Stomach (tissue), 9 donors: ENCODE measurements around the gene LRMDA. TPM values are rescaled to one million over a fixed set of nuclear protein-coding genes. Genes with fewer than 3 reads are reported as not detected.

Source experiments
- DNase-seq, 2 donors: peaks; one replicate each; pipeline versions ENCODE4 v3.0.0 to v3.0.0-alpha.2; 2013 to 2019
- H3K27ac ChIP-seq, 5 donors: fragments of 200-600 bp in 4 of 5; sonication (generic) in 4 of 5; one replicate each; pipeline ENCODE4 v1.5.1; 2013 to 2019; ENCODE audit warnings: mild to moderate bottlenecking in 1 of 5, moderate library complexity in 1 of 5
- H3K27me3 ChIP-seq, 3 donors: fragments of 200-600 bp; sonication (generic); one replicate each; pipeline ENCODE4 v1.5.1; 2017 to 2019; ENCODE audit warnings: mixed run types in 1 of 3
- H3K36me3 ChIP-seq, 4 donors: fragments of 200-600 bp; sonication (generic); 1 replicate in 3 of 4; 2 replicates in 1 of 4; pipeline ENCODE4 v1.5.1; 2016 to 2019
- H3K4me1 ChIP-seq, 4 donors: fragments of 200-600 bp; sonication (generic); one replicate each; pipeline ENCODE4 v1.5.1; 2016 to 2019
- H3K4me3 ChIP-seq, 4 donors: fragments of 200-600 bp; sonication (generic) in 3 of 4; one replicate each; pipeline ENCODE4 v1.5.1; 2016 to 2019; ENCODE audit warnings: mild to moderate bottlenecking in 1 of 4
- H3K9me3 ChIP-seq, 4 donors: fragments of 200-600 bp; sonication (generic); one replicate each; pipeline ENCODE4 v1.5.1; 2016 to 2019
- EP300 ChIP-seq: sonication (generic); formaldehyde crosslinking; IDR thresholded peaks from one replicate; pipeline ENCODE4 v1.6.1; 2017; ENCODE audit warnings: antibody characterized with exemption
- POLR2A ChIP-seq, 4 donors: fragments of 450-650 bp; IDR thresholded peaks; one replicate each; pipeline ENCODE4 v1.6.1; 2016; ENCODE audit warnings: antibody characterized with exemption in 4 of 4, control low read depth in 2 of 4, mild to moderate bottlenecking in 1 of 4, moderate library complexity in 1 of 4
- POLR2AphosphoS5 ChIP-seq, 3 donors: sonication (generic); formaldehyde crosslinking; IDR thresholded peaks; one replicate each; pipeline ENCODE4 v1.6.1; 2016; ENCODE audit warnings: antibody characterized with exemption in 3 of 3
- WGBS, 5 donors: extraction: QIAGEN DNeasy Blood & Tissue Kit in 3 of 5; methylation state at CpG; one replicate each; pipeline versions ENCODE4 v1.1.5 to v1.1.7; 2013 to 2018; 5-methylcytosine and 5-hydroxymethylcytosine counted together
- intact Hi-C: fragments of 100-400 bp; cut with DNase I; formaldehyde crosslinking; loops from one replicate; pipeline ENCODE4 v1.15.1; 2023; ENCODE audit warnings: low total_unique reads
- polyA plus RNA-seq, 3 donors: library from polyadenylated mRNA; stranded (reverse); fragments of 200-250 nt; gene quantifications; one replicate each; pipeline ENCODE4 v1.2.3, GENCODE V29; 2013
- total RNA-seq, 5 donors: library from RNA; depleted of rRNA; stranded (reverse); fragments of >200 nt; gene quantifications; one replicate each; pipeline versions ENCODE4 v1.1.0 to v1.2.3, GENCODE V29; 2014 to 2016
- TF ChIP-seq, protein P1 (sequence below), 7 experiments: fragments of 450-650 bp in 4 of 7; fragments of 200-600 bp in 3 of 7; sonication (generic) in 3 of 7; IDR thresholded peaks; one replicate each; pipeline ENCODE4 v1.5.1; 2016 to 2019; ENCODE audit warnings: antibody characterized with exemption in 7 of 7, control low read depth in 2 of 7, mild to moderate bottlenecking in 1 of 7
- donor health status: healthy with polysubstance abuse.
- donor health status: Bipolar disorder and iron deficiency.
- donor health status: healthy.

Gene LRMDA
- total and polyA plus RNA-seq, 8 donors = 1.3 to 30.2 (median 13.6) TPM; not detected in 1

DNA sequence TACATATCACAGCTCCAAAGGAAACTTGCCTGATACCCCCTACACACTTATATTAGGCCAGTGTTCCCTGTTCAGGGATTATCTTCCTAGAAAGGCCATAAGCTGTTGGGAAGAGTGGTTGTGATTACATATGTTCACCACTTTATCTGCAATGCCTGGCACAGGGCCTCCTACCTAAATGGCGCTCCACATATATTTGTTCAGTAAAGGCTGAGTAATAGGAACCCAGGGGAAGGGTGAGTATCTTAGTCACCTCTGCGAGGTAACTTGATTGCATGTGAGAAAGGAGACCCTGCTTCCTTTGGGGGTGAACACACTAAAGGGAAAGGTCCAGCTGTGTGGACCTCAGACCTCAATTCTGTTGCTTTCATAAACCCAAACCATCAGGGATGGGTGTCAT, 896.0 kb downstream of the LRMDA start:
- H3K27me3 ChIP-seq = no peaks in the 10 kb centered on the region
- H3K27ac ChIP-seq = no peak overlapping the region
- DNase-seq = no peak
- H3K9me3 ChIP-seq = no peaks in the 10 kb centered on the region
- H3K4me3 ChIP-seq = no peak overlapping the region
- TF ChIP-seq, protein P1, sequence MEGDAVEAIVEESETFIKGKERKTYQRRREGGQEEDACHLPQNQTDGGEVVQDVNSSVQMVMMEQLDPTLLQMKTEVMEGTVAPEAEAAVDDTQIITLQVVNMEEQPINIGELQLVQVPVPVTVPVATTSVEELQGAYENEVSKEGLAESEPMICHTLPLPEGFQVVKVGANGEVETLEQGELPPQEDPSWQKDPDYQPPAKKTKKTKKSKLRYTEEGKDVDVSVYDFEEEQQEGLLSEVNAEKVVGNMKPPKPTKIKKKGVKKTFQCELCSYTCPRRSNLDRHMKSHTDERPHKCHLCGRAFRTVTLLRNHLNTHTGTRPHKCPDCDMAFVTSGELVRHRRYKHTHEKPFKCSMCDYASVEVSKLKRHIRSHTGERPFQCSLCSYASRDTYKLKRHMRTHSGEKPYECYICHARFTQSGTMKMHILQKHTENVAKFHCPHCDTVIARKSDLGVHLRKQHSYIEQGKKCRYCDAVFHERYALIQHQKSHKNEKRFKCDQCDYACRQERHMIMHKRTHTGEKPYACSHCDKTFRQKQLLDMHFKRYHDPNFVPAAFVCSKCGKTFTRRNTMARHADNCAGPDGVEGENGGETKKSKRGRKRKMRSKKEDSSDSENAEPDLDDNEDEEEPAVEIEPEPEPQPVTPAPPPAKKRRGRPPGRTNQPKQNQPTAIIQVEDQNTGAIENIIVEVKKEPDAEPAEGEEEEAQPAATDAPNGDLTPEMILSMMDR (IDR thresholded peaks at IDR 0.05) = no peak
- TF ChIP-seq POLR2AphosphoS5 (IDR thresholded peaks at IDR 0.05) (no peak), EP300 (no peak), POLR2A (IDR thresholded peaks at IDR 0.05) (no peak)
- no peaks in the 10 kb centered on the region for H3K36me3 ChIP-seq
- H3K4me1 ChIP-seq = no peaks in the 10 kb centered on the region
- WGBS, 5 donors = 69 to 93% (median 82%) methylated on average over 2 of the region's 2 CpGs
- intact Hi-C loops = no loop called here

DNA sequence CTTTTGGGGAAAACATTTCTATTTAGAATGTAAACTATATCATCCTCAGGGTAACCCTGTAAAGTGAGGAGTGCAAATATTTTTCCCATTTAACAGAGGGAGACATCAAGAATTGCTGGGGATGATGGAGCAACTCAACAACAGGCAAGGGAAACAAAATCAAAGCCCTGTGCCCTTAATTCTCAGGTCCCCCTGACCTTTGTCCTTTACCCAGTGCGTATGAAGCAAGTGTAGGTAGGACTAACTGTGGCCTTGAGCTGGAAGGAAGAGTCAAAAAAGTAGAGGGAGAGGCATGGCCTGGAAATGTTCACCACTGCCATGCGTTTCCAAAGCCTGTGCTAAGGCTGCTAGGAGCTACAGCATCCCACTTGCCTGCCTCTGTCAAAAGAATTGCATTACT, 896.9 kb downstream of the LRMDA start:
- no peak for DNase-seq
- Histone ChIP-seq H3K27ac (no peak overlapping the region), H3K4me1 (no peaks in the 10 kb centered on the region), H3K36me3 (no peaks in the 10 kb centered on the region), H3K4me3 (no peak overlapping the region), H3K9me3 (no peaks in the 10 kb centered on the region), H3K27me3 (no peaks in the 10 kb centered on the region)
- intact Hi-C loops = no loop called here
- TF ChIP-seq POLR2AphosphoS5 (IDR thresholded peaks at IDR 0.05) = no peak
- TF ChIP-seq EP300 = no peak
- no peak for TF ChIP-seq POLR2A (IDR thresholded peaks at IDR 0.05)
- TF ChIP-seq, protein P1 (IDR thresholded peaks at IDR 0.05) = no peak
- WGBS, 5 donors = 92 to 97% (median 95%) methylated on average over 2 of the region's 2 CpGs

DNA sequence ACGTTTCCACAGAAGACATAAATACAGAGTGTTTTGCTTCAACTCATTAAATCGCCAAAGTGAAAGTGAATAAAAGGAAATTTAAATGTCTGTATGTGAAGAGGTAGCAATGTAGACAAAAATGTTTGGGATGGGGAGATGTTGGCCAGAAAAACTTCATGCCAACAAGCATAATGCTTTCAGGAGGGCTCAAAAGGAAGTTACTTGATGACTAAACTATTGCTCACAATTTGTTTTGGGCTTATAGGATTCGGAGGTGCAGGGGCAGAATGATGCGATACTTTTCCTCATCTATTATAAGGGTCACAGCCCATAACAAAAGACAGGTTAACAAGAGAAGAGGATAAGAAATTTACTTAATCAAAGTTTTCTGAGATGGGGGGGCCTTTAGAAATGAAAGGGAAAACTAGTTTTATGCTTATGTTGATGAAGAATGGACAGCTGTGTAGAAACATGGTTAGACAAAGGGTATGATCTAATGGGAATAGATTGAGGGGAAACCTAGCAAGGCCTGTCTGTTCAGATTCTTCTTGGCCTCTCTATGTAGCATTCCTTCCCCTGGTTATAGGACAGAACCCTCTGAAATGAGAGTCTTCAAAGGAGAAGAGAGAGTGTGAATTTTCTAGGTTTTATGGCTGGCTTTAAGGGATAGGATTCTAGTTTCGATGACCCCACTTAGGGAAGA, 898.6 kb downstream of the LRMDA start:
- Histone ChIP-seq H3K27me3 (no peaks in the 10 kb centered on the region), H3K27ac (no peak overlapping the region), H3K36me3 (no peaks in the 10 kb centered on the region), H3K4me3 (no peak overlapping the region), H3K4me1 (no peaks in the 10 kb centered on the region), H3K9me3 (no peaks in the 10 kb centered on the region)
- intact Hi-C loops = no loop called here
- no peak for TF ChIP-seq POLR2AphosphoS5 (IDR thresholded peaks at IDR 0.05)
- TF ChIP-seq EP300 = no peak
- TF ChIP-seq, protein P1 (IDR thresholded peaks at IDR 0.05) = no peak
- no peak for TF ChIP-seq POLR2A (IDR thresholded peaks at IDR 0.05)
- DNase-seq = no peak
- WGBS, 5 donors = 78 to 89% (median 81%) methylated on average over 5 of the region's 5 CpGs

DNA sequence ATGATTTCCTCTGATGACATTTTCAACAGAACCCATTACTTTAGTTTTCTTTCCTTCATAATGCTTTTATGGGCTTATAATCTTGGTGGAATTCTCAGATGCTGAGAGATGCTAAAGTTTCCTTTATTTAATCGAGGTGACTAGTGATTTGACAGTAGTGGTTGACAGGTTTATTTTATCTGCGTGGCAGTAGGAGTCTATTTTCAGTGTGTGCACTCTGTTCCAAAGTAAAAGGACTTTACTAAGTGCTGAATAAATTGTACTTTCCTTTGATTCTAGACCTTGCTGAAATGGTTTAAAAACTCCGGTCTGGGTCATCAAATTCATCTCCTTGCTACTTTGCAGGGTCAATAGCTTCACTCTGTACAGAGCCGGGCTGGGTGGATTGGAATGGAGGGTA, 900.3 kb downstream of the LRMDA start:
- H3K27me3 ChIP-seq = no peaks in the 10 kb centered on the region
- H3K36me3 ChIP-seq = no peaks in the 10 kb centered on the region
- H3K9me3 ChIP-seq = no peaks in the 10 kb centered on the region
- no peak for TF ChIP-seq POLR2AphosphoS5 (IDR thresholded peaks at IDR 0.05)
- TF ChIP-seq, protein P1 (IDR thresholded peaks at IDR 0.05) = no peak
- H3K27ac ChIP-seq = no peak overlapping the region
- intact Hi-C loops = no loop called here
- H3K4me1 ChIP-seq = peaks cover 6 to 15% (median 11%) of the 10 kb centered on the region in 4 donors
- H3K4me3 ChIP-seq = no peak overlapping the region
- 84 to 91% (median 85%) methylated on average over 4 of the region's 4 CpGs for WGBS, 5 donors
- no peak for DNase-seq
